D341Med (cell line): ENCODE measurements around the gene AFG1L.
"Not testable (repeated sequence)": the region's sequence is repeated elsewhere in the genome, so short reads cannot be mapped to it uniquely, and the experiment has no call there.

Experiments
- DNase-seq: peaks from one replicate; pipeline ENCODE4 v3.0.0; 2012; ENCODE audit warnings: low spot score

Gene AFG1L

DNA sequence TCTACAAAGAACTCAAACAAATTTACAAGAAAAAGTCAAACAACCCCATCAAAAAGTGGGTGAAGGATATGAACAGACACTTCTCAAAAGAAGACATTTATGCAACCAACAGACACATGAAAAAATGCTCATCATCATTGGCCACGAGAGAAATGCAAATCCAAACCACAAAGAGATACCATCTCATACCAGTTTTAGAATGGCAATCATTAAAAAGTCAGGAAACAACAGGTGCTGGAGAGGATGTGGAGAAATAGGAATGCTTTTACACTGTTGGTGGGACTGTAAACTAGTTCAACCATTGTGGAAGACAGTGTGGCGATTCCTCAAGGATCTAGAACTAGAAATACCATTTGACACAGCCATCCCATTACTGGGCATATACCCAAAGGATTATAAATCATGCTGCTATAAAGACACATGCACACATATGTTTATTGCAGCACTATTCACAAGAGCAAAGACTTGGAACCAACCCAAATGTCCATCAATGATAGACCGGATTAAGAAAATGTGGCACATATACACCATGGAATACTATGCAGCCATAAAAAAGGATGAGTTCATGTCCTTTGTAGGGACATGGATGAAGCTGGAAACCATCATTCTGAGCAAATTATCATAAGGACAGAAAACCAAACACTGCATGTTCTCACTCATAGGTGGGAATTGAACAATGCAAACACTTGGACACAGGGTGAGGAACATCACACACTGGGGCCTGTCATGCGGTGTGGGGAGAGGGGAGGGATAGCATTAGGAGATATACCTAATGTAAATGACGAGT is 121.4 kb downstream of the AFG1L start:
- not testable (repeated sequence) for DNase-seq

DNA sequence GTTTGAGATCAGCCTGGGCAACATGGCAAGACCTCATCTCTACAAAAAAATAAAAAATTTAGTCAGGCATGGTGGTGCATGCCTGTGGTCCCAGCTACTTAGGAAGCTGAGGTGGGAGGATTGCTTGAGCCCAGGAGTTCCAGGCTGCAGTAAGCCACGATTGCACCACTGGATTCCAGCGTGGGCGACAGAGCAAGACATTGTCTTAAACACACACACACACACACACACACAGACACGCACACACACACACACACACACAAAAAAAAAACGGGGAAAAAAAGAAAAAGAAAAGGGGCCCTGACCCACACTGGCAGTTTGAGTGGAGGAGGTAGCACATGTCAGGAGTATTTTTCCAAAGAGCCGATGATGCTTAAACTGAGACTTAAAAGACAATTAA is 122.2 kb downstream of the AFG1L start:
- DNase-seq, result no peak

DNA sequence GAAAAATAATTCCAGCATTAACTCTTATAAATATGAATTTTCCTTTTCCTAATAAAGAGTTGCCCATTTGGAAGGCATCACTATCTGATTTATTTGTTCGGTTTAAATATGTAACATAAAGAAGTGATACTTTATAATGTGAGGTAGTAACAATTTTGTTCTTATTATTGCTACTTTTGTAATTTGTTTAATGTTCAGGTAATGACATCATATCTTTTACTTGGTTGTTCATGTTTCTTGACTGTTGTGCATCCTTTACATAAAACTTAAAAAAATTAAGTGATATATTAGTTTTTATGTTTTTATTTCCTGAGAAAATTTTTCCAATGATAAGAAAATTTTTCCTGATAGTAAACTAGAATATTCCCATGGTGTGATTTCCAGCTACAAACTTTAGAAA is 124.6 kb downstream of the AFG1L start:
- DNase-seq, result no peak

DNA sequence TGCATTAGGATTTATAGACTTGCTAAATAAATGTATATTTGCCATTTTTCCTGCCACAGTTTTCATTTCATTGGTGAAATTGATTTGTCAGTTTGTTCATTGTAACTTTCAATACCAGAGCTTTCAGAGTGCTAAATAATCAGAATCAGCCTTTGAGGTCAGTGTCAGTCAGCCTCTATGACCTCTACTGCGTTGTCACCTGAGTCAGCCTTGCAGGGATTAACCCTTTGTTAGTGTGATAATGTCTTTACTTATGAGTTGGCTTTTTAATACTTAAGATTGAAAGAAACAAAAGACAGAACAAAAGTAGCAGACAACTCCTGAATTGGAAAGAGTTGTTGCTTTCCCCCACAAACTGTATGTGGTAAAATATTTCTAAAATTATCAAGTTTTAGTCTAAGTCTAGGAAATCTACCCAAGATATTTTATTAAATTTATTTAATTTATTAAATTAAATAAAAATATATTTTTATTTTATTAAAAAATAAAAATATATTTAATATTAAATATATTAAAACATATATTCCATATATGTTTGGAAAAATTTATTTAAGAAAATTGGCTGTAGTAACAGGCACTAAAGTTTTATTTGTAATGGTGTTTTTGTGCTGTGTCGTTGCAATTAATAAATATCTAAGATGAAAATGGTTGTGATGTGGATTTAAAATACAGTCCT is 125.2 kb downstream of the AFG1L start:
- no peak for DNase-seq

DNA sequence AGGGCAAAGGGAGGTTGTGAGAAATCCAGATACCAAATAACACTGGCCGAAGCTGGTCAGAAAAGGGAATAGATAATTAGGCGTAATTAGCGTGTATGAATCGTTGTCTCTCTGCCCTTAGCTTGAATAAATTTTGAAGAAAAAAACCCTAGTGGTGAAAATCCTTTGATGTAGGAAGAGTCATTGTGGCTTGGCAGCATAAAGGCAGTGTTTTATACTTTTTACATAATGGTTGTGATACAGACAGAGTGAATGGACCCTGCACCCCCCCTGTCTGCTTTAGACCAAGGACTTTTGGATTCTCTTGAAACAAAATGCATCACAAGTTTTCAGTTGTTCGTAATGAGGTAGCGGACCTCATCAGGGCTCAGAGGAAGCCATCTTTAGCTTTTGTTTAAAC is 126.5 kb downstream of the AFG1L start:
- no peak for DNase-seq

DNA sequence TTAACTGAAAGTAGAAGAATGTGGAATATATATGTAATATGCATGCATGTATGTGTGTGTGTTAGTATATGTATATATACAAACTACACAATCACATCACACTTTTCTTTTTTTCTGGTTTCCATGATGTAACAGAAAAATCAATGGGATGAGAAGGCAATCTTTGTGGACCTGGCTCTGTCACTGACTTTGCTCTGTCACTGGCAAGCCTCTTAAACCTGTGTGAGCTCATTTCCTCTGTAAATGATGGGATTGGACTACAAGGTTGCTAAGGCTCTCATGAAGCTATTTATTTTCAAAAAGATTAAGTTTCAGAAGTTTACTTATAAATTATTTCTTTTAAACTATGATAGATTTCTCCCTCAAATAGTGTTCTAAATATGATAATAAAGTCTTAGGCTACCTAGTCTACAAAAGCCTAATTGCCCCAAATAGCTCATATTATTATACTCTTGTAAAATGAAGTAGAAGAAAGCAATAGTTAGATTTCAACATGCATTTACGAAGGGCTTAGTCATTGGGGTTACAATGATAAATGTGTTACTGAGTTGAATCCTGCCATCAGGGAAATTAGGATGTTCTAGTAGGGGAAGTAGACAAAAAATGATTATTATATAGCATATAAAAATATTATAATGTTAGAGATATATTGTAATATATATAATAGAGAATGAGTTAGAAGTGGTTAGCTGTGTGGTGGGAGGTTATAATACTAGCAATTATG is 129.3 kb downstream of the AFG1L start:
- no peak for DNase-seq

DNA sequence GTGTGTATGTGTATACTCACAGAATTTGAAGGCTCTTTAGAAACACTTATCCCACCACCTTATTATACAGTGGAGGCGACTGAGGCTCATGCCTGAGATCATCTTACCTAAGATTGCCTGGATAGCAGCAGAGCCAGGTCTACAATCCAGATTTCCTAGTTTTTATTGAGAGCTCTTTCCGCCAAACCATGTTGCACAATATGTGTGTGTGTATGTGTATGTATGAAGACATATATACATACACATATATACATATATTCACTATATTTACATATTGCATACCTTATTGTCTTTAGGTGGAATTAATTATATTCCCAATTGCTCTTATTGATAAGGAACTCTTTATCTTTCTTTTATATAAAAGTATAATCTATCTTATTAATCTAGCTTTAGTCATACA is 130.6 kb downstream of the AFG1L start:
- DNase-seq, result no peak

DNA sequence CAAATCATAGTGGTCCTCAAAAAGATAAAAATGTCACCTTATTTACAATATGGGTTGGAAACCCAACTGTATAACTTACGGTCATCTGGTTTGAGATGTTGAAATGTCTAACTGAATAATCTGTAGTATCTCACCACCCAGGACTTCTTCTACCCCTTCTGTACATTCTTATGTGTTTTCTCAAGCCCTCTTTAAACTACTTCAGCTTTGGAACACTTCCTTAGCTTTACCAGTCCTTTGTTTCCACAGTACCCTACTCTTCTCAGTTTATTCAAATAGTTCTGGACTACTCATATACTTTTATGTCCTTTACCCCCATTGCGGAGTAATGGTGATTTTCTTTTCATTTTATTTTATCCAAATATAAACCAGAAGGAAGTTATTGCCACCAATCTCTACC is 137.3 kb downstream of the AFG1L start:
- no peak for DNase-seq

DNA sequence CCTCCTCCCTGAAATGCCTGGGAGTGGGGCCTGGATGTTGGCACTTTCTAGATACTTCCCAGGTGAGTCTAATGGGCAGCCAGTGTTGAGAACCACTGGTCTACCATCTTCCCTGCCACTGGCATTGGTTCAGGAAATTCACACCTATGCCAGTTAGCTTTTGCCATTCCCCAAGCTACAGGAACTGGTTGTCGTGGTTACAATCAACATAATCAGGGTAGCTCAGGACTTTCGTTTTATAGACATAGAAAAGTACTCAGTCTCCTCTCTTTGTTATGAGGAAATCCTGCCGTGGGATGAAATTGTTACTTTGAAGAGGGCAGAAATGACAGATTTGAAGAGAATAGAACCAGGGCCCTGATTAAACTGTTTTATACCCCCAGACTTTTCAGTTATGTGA is 137.9 kb downstream of the AFG1L start:
- no peak for DNase-seq

DNA sequence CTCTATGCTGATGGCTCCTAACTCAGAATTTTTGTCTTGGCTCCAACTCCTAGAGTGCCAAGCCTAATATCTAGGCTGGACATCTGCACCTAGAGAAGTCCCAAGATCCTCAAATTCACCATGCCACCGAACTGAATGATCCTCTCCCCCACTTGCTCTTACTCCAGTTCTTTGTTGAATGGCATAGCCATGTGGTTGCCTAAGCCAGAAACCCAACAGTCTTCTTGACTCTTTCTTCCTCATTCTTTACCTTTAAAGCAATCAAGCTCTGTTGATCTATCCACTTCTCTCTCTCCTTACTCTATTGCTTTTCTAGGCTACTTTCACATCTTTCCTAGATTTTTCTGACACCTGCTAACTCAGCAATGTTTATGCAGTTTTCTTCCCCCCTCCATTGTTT is 139.4 kb downstream of the AFG1L start:
- DNase-seq, result no peak

DNA sequence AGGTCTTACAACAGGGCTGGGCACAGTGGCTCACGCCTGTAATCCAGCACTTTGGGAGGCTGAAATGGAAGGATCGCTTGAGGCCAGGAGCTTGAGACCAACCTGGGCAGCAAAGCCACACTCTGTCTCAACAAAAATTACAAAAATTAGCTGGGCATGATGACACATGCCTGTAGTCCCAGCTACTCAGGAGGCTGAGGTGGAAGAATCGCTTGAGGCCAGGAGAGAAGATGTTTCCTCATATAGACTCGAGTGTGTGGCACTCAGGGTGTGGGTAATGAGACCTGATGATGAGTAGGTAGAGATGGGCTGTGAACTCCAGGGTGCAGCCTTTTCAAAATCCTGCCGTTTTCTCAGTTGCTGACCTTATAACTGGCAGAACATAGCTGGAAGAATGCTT is 140.5 kb downstream of the AFG1L start:
- DNase-seq, result no peak

DNA sequence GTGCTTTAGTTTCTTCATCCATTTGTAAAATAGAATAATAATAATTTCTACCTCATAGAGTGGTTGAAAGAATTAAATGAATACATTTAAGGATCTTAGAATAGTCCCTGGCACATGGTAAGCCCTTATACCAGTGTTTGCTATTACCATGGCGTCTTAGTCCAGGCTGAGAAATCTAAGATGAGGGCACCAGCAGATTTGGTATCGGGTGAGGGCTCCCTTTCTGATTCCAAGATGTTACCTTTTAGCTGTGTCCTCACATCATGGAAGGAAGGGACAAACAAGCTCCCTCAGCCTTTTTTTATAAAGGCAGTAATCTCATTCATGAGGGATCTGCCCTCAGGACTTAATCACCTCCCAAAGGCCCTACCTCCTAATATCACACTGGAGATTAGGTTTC is 141.9 kb downstream of the AFG1L start:
- DNase-seq, result no peak

DNA sequence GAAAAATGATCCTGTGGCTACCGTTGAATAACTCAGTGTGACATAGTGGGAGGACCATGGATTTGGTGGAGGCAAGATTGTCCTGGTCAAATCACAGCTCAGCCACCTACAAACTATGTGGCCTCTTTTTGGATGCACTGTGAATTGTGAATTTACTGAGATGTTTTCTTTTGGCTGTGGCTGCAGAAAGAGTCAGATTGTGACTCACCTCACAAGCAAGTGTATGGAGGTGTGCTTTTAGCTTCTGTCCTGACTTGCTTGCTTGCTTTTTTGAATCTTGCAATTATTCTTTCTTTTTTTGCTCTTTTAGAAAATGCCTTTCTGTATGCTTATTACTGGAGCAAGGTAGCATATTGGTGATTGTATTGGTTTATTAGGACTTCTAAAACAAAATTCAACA is 143.0 kb downstream of the AFG1L start:
- no peak for DNase-seq

DNA sequence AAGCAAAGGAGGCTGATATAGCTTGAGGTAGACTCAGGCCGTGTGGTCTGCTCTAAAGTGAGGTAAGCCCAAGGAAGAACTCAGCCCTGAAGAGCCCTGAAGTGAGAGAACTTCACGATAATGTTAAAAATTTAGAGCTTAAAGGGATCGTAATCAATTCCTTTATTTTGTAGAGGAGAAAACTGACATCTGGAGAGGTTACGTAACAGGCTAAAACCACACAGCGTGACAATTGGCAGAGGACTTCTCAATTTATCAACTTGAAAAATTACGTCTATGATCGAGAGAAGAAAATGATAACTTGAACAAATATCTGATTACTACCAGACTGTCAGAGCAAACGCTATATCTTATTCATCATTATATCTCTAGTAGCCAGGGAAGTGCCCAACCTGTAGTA is 144.1 kb downstream of the AFG1L start:
- DNase-seq, result no peak

DNA sequence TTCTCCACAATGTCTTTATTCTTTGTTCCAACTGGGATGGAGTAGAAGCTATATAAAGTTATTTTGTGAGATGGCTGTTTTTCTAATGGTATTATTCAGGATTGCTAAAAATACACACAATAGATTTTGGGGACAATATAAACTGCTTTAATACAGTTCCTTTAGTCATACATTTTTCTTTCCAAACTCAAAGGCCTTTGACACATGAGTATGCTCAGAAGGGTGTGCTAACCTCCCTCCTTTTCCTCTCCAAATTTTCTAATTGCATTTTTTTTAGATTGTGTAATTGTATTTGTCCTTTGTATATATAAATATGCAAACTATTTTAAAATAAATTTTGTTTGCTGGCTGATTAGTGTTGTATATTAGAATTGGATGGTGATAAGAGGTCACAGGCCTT is 146.3 kb downstream of the AFG1L start:
- no peak for DNase-seq

DNA sequence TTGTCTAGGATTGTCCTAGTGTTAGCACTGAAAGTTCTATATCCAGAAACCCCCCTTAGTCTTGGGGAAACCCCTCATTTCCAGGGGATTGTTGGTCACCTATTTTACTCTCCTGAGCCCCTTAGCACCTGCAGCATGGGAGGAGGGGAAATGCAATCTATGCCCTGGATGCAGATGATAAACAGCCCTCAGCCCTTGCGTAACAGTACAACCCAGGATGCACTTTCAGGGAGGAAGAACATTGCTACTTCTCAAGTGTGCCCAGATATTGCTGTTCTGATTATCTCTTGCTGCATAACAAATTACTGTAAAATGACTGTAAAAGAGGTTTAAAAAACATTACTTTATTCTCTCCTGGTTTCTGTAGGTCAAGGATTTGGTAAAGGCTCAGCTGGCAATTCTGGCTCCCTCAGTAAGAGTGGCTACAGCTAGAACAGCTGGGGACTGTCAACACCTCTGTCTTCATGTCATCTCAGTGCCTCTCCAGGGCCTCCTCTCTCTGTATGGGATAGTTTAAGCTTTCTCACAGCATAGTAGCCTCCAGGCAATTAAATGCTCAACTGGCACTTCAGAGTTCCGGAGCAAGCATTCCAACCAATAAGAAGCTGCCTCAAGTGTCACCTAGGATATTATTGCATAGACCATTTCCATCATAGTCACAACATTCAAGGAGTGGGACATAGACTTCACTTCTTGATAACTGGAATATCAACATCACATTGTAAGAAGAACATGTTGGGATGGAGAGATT is 148.1 kb downstream of the AFG1L start:
- DNase-seq, result no peak

DNA sequence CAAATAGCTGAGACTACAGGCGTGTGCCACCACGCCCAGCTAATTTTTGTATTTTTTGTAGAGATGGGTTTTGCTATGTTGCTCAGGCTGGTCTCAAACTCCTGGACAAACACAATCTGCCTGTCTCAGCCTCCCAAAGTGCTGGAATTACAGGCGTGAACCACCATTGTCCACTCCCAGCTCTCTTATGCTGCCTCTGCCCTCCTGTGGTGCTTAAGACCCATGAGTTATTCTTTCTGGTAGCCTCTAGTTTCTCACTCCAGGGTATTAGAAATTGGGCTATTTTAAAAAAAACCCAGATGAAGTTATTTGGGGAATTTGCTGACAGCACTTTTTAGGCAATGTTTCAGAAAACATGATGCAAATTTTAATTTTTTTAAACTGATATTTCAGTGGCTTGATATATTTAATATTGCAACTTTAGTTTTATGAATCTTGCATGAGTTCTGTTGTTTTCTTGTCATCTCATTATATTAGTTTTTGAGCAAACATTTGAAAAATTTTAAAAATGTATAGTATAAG is 151.8 kb downstream of the AFG1L start:
- no peak for DNase-seq

DNA sequence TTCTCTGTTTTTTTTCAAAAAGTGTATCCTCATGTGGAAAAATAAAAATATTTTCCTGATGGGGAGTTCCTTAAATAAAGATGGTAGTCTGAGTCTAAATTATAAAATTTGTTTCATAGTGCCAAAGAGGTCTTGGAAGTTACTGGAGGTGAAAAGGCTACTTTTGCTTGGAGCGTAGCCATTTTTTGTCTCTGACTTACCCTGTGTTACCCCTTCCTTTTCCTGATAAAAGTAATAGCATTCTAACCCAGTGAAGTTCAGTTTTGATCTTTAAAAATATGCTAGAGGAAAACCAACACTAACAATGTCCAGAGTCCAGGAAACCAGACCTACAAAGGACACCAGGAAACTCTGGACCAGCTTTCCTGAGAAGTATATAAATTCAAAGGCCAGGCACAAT is 153.6 kb downstream of the AFG1L start:
- DNase-seq, result no peak

DNA sequence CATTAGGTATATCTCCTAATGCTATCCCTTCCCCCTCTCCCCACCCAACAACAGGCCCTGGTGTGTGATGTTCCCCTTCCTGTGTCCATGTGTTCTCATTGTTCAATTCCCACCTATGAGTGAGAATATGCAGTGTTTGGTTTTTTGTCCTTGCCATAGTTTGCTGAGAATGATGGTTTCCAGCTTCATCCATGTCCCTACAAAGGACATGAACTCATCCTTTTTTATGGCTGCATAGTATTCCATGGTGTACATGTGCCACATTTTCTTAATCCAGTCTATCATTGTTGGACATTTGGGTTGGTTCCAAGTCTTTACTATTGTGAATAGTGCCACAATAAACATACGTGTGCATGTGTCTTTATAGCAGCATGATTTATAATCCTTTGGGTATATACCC is 154.9 kb downstream of the AFG1L start:
- DNase-seq, result not testable (repeated sequence)

DNA sequence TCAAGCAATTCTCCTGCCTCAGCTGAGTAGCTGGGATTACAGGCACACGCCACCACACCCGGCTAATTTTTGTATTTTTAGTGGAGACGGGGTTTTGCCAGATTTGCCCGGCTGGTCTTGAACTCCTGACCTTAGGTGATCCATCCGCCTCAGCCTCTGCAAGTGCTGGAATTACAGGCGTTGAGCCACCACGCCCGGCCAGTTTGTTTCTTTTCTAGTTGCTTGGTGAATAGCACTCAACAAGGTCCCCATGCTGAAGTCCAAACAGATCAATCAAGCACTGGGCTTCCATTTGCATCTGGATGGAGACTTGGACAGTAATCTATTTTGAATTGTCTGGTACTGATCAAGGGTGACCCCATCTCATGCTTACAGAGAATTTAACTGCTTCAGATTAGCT is 157.0 kb downstream of the AFG1L start:
- DNase-seq, result no peak

DNA sequence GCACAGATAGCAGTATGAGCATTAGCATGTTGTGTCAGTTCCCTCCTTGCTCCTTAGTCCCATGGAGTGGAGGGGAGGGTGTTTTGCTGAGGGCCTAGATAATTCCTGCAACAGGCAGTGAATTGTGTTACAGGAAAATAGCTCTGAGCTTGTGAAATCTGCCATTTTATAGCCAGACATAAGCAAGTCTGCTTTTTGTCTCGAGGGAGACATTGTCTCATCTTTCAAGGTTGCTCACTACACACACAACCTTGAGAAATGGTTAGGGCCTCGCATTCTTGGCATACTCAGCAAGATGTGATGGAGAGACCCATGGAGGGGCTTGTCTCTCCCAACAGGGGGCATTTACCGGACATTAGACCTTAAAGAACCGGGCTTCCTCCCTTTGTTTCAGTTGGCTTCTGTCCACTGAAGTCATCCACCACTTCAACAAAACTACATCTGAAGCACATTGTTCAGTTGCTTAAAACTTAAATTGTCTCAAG is 157.9 kb downstream of the AFG1L start:
- DNase-seq, result no peak

DNA sequence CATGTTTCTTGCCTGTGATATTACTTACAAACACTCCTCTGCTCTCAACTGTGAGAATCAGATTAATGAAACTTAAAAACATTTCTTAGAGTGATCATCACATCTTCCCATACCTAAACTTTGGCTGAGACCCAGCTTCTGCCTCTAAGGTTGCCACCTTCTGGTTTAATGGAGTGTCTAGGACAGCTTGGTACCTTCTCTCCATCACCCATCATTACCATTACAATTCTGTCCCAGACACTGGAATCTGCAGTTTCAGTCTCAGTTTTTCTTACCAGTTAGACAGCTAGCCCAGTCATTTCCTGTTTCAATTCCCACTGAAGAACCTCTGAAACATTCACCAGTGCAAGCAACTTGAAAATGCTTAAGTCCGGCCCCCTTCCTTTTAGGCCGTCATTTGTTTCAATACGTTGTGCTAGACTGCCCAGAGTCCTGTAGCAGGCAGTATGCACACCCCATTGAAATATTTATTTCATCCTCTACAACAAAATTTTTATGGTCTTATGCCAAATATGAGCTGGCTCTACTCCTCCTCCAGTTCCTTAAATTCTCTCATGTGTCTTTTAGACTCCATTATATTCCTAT is 158.8 kb downstream of the AFG1L start:
- DNase-seq, result no peak
